Measurements from ENCODE around the gene ANKRD11. TPM values are rescaled to one million over a fixed set of nuclear protein-coding genes. Genes with fewer than 3 reads are reported as not detected.
A peak's percentile ranks its signal among the peaks of the same experiment; 100 is the strongest.

ANKRD11 gene
- total RNA-seq (10 to 100 TPM; 55.9 to 93.6 (median 67.4) TPM), polyA plus RNA-seq (10 to 100 TPM; 47.7 to 65.5 TPM)
- long read RNA-seq, donor 1, partial matches to known transcripts: 97 of 168 reads
- long read RNA-seq, donor 1, other reads (novel, unspliced or antisense): 67 of 168 reads
- long read RNA-seq, donor 2, transcript ANKRD11-223 (7 exons, 2,801 nt): major isoform, 5 of 143 reads
- long read RNA-seq, donor 2, partial matches to known transcripts: 72 of 143 reads
- long read RNA-seq, donor 2, other reads (novel, unspliced or antisense): 61 of 143 reads
- long read RNA-seq, donor 3, partial matches to known transcripts: 39 of 77 reads
- long read RNA-seq, donor 3, other reads (novel, unspliced or antisense): 34 of 77 reads

DNA sequence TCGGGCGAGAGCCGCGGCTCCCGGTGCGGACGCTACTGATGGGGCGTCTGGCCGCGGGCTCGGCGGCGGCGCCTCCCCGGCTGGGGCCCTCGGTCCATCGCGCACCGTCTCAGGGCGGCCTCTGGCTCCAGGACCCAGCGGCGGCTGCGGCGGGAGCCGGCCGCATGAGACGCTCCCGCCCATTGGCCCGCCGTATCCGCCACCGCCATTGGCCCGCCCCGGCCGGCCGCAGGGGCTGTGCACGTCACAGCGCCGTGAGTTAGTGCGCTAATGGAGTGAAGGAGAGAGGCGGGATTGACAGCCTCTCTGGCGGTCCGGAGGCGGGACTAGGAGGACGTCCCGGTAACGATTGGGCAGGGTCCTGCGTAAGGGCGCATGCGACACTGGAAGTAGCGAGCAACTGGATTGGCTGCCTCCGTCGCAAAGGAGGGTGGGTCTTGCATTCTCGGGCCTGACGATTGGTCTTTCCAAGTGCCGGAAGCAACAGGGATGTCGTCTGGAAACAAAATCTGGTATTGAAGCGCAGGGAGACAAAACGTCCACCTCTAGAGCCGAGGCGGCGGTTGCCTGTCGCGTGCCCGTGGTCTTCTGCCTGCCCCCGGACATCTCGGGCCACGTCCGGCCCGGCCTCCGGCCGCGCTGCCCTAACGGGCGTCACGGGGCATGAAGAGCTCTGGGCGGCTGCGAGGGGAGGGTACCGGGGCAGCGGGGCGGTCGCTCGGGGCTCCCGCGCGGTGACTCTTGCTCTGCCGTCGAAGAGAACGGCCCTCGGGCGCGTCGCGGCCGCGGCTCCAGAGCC, at the start of gene ANKRD11:
TSS of gene ANKRD11 (minus strand) at position 123 of the 799 bp plus-strand sequence. CDS start 173,542 bp downstream, outside the sequence.
- peak; percentile 98 to 99 for DNase-seq
- peaks cover 18 to 62% (median 47%) of the 10 kb centered on the region in 9 donors for H3K4me1 ChIP-seq
- ATAC-seq: peak; percentile 97 to 99 (median 98)
- H3K36me3 ChIP-seq: peaks cover 0 to 18% (median 0%) of the 10 kb centered on the region in 9 donors
- no peaks in the 10 kb centered on the region for H3K27me3 ChIP-seq
- H3K4me3 ChIP-seq: peak within 1 kb of the TSS; percentile 72 to 98 (median 86)
- H3K9me3 ChIP-seq: no peaks in the 10 kb centered on the region
- intact Hi-C loops (cut with DNase I): loop anchor here in 3 of 10 donors (1.0 to 5.0 kb wide), 2 partner anchors 15 to 158 kb away; no protein-coding TSS in a partner anchor
- 0% methylated on average over 82 to 91 of the region's 96 CpGs for WGBS, 2 donors
- TF ChIP-seq CTCF (IDR thresholded peaks at IDR 0.05): no peak
- peak within 1 kb of the TSS; percentile 93 to 98 (median 94) for H3K27ac ChIP-seq

DNA sequence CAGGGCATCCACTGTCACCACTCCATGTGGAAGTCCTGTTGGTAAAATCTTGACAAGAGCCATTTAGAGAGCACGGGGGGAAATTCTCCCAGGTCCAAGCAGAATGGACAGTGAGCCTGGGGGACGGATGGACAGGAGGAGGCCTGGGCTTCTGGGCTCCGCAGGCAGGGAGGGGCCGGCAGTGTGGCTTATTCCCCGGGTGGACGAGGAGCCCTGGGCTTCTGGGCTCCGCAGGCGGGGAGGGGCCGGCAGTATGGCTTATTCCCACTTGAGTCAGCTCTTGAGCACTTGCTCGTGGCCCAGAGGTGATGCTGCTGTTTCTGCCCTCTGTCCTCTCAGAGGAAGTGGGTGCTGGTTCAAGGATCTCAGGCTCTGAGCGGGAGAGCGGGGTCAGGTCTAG, 47.9 kb upstream of the ANKRD11 start:
- no peaks in the 10 kb centered on the region for H3K27me3 ChIP-seq
- peaks cover 0 to 80% (median 34%) of the 10 kb centered on the region in 9 donors for H3K36me3 ChIP-seq
- intact Hi-C loops (cut with DNase I): no loop called here
- no peak overlapping the region for H3K4me3 ChIP-seq
- TF ChIP-seq CTCF (IDR thresholded peaks at IDR 0.05): no peak
- DNase-seq (no peak), ATAC-seq (no peak)
- 91 to 93% methylated on average over 12 of the region's 12 CpGs for WGBS, 2 donors
- H3K27ac ChIP-seq: no peak overlapping the region
- no peaks in the 10 kb centered on the region for H3K9me3 ChIP-seq
- peaks cover 7 to 36% (median 17%) of the 10 kb centered on the region in 9 donors for H3K4me1 ChIP-seq

GRCh38 chr16:89537549-89537925, 47.2 kb upstream of the ANKRD11 start:
- intact Hi-C loops (cut with DNase I): no loop called here
- H3K36me3 ChIP-seq: peaks cover 0 to 82% (median 34%) of the 10 kb centered on the region in 9 donors
- H3K4me3 ChIP-seq: no peak overlapping the region
- 92 to 96% methylated on average over 7 of the region's 7 CpGs for WGBS, 2 donors
- no peaks in the 10 kb centered on the region for H3K27me3 ChIP-seq
- H3K4me1 ChIP-seq: peaks cover 7 to 36% (median 19%) of the 10 kb centered on the region in 9 donors
- ATAC-seq (no peak), DNase-seq (no peak)
- TF ChIP-seq CTCF (IDR thresholded peaks at IDR 0.05): no peak
- H3K27ac ChIP-seq: no peak overlapping the region
- H3K9me3 ChIP-seq: no peaks in the 10 kb centered on the region

DNA sequence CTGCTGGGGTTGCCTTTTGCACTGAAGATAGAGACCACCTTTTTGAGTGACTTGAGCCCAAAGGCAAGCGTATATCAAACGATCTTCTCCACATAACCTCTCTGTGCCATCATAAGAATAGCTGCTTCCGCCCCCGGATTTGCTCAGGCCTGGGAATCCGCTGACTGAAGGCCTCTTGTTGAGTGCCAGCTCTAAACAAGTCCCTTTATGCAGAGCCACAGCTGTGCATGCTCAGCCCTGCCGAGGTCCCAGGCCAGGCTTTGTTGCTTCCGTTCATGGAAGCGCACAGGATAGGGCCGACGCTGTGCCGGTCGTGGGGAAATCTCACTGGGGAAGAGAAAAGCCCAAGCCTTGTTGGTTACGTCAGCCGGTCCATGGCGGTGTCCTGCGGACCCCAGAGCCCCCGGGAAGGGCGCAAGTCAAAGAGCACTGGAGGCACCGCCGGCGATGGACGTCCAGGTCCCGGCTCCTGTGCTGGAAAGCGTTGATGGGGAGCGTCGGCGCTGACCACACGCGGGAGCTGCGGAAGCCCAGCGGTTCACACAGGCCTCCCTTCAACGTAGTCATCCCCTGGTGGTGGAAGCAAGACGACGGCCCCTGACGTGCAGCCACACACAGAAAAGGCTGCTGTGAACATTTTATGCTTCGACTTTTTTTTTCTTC, 46.7 kb upstream of the ANKRD11 start:
- DNase-seq (no peak), ATAC-seq (no peak)
- H3K27ac ChIP-seq: no peak overlapping the region
- H3K27me3 ChIP-seq: no peaks in the 10 kb centered on the region
- H3K9me3 ChIP-seq: no peaks in the 10 kb centered on the region
- H3K36me3 ChIP-seq: peaks cover 0 to 82% (median 36%) of the 10 kb centered on the region in 9 donors
- intact Hi-C loops (cut with DNase I): no loop called here
- H3K4me3 ChIP-seq: no peak overlapping the region
- H3K4me1 ChIP-seq: peaks cover 7 to 37% (median 20%) of the 10 kb centered on the region in 9 donors
- TF ChIP-seq CTCF (IDR thresholded peaks at IDR 0.05): no peak
- 84 to 88% methylated on average over 36 of the region's 36 CpGs for WGBS, 2 donors

Data from heart right ventricle (tissue), 16 donors.